GM19452 (cell line): ENCODE results near the gene MSTO1.
A peak's percentile ranks its signal among the peaks of the same experiment; 100 is the strongest.
"Not testable (repeated sequence)": the region's sequence is repeated elsewhere in the genome, so short reads cannot be mapped to it uniquely, and the experiment has no call there.

Experiments used
- ATAC-seq: cut with Tn5 transposase; IDR thresholded peaks from one replicate; pipeline ENCODE4 v1.9.1; 2021; ENCODE audit not compliant: unreplicated experiment

The MSTO1 gene

DNA sequence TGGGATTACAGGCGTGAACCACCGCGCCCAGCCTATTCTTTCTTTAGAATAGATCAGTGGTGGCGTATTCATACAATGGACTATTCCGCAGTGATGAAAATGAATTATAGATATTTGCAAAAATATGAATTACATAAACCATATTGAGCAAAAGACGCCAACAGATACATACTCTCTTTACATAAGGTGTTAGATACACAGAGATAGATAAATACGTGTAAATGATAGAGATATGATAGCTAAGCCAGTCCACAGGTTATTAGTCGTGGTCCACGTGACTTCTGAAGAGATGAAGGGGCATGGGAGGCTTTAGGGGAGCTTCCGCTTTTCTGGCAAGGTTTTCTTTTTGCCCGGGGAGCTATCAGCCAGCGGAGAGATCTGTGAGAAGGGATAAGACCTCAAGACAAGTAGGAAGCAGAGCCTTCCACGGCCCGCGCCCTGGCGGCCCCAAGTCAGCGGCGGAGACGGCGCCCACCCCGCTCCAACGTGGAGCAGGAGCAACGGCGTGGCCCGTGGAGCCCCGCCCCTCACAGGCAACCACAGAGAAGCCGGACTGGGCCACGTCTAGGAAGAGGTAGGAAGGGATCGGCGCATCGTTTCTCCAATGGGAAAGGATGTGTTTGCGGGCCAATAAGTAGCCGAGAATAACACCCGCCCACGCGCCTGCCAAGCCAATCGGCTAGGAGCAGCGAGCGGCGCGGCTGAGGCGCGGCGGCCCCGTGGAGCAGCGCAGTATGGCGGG lies at the start of gene MSTO1:
Gene MSTO1 (plus strand): TSS at position 704 of the 742 bp plus-strand sequence. CDS start 31 bp downstream, at position 735.
- peak; percentile 91 for ATAC-seq

DNA sequence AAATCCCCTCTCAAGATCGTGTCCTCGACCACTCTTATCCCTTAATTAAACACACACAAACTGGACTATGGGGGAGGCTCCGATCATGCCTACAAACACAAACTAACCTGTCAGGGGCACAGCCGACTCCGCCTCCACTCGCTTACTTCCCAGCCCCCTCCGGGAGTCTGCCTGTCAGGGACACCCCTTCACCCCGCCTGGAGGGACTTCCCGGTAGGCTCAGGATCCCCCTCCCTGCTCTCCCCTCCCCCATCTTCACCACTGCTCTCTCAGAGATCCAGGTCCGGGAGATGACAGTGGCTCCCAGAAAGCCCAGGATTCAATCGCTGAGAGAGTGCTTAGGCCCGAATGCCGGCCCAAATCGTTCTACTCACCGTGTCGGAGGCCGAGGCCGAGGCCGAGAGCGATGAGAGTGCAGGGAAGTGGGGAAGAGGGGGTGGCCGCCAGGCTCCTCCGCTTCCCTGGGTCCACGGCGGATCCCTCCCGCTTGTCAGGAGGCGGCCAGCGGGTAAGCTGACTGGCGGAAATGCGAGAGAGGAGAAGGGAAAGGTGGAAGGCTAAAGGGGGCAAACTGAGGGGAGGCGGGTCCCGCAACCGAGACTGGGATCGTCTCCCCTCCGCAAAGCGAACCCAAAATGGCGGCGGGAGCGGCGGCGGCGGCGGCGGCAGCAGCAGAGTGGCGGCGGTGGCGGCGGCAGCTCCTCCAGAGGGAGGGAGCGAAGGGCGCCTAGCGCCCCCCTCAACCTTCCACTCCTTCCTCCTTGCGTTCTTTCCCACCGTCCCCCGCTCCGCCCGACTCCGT lies 48.0 kb upstream of the MSTO1 start:
- peak; percentile 27 for ATAC-seq

DNA sequence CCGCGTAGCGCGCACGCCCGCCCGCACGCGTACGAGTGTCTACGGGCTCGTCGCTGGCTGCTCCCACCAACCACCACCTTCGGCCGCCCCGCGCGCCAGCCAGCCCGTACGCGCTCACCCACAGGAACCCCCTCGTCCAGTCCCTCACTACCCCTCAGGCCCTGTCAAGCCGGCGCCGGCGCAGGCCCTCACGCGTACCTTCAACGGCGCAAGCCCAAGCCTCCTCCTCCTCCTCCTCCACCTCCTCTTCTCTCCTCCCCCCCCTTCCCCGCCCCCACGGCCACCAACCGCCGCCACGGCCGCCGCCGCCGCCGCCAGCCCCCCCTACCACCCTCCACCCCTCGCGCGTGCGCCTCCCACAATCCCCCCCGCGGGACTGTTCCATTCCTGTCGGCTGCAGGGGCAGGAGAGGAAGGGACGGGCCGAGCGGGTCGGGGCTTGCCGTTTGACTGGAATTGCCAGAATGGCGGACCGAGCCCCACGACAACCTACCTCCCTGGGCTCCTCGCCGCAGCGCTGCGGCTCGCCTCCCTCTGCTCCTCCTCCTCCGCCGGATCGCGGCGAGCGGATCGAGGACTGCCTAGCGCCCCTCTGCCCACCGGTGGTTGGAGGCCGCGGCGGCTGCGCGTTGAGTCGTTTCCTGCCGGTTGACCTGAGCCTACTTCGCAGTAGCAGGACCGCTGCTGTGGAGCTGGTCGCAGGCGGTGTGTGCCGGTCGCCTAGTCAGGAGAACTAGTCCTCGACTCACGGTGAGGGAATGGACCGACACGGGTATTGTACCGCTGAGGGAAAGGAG lies 47.2 kb upstream of the MSTO1 start, which contains the start of gene ASH1L:
Gene ASH1L (minus strand): TSS at position 223 of the 796 bp plus-strand sequence. CDS start 41,284 bp downstream, outside the sequence.
- peak; percentile 73 for ATAC-seq

DNA sequence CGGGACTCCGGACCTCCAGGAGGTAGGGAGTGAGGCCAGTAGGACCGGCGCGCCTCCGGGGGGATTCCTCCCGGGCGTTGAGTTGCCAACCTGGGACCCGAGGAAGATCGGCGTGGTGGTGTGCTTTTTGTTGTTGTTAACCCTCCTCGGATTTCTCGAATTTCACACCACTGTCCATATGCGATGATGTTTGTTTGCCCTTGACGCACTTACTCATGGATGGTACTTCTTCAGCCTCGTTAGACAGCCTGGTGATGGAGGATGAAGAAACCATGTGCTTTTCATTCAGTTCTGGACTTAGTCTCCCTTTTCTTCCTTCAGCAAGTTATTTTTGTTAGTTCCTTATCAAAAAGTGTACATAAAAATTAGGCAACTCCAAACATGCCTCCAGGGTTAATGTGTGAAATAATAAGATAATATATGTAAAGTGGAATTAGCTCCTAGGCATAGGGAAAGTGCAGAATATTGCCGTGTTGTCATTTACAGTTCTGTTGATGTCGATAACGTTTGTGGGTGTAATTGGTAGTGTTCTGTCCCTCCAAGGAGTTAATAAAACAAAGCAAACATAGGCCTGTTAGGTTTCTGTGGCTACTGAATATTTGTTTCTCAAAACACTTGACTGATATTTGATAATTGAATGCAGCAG lies 46.5 kb upstream of the MSTO1 start:
- ATAC-seq, result not testable (repeated sequence)

DNA sequence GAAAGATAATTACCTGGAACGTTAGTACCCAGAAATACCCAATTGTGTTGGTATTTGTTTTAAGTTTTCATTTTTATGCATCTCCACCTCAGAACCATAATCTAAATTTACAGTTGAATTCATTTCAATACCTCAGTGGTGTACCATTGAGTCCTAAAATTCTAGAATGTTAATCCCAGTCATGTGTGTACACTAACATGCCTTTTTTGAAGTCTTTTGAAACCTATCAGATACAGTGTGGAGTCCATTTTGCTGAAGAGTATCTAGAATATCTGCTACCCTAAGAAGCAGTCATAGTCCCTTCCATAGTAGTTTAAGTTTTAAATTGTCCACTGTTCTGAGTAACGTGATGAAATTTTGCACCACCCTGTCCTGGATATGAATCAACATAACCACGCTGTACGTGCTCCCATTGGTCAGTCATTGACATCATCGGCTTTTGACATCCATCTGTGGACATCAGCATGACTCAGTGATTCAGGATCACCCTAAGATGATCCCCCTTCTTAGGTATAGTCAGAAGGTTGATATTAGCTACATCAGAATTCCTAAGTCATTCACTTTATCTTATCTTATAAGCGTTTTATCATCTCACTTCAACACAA lies 39.9 kb upstream of the MSTO1 start:
- ATAC-seq, result no peak

DNA sequence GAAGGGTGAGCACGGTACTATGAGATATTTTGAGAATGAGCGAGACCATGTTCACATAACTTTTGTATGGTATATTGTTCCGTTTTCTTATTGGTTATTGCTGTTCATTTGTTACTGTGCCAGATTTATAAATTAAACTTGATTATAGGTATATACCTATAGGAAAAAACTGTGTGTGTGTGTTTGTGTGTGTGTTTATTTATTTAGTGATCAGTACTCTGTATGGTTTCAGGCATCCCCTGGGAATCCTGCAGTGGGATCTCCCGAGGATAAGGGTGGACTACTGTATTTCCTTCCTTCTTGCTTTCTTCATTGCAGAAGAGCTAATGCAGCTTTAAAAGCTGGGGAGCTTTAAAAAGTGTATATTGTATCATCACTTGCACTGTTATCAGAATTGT lies 39.4 kb upstream of the MSTO1 start:
- ATAC-seq, result no peak

DNA sequence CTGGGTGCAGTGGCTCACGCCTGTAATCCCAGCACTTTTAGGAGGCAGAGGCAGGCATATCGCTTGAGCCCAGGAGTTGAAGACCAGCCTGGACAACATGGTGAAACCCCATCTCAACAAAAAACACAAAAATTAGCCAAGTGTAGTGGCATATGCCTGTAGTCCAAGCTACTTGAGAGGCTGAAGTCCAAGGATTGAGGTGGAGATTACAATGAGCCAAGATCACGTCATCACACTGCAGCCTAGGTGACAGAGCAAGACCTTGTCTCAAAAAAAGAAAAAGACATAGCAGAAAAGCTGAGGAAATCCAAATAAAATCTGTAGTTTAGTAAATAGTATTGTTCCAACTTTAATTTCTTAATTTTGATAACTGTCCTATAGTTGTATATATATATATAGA lies 35.9 kb upstream of the MSTO1 start:
- no peak for ATAC-seq

DNA sequence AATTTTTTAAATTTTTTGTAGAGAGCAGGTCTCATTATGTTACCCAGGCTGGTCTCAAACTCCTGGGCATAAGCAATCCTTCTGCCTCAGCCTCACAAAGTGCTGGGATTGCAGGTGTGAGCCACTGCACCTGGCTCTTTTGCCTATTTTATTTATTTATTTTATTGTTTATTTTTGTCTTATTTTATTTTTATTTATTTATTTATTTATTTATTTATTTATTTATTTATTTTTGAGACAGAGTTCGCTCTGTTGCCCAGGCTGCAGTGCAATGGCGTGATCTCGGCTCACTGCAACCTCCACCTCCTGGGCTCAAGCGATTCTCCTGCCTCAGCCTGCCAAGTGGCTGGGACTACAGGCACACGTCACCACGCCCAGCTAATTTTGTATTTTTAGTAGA lies 34.4 kb upstream of the MSTO1 start:
- ATAC-seq, result not testable (repeated sequence)

DNA sequence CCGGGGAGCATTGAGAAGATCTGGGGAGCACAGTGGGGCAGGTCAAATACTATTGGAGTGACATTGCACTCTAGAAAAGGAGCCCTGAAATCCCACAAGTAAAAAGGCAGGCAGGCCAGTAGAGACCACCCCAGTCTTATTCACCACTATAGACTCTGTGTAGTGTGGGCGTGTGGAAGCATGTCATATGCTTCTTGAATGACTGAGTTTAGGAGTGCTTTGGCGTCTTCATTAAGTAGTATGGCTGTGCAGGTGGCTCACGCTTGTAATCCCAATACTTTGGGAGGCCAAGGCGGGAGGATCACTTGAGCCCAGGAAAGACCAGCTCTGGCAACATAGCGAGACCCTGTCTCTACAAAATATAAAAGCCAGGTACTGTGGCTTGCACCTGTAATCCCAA lies 26.2 kb upstream of the MSTO1 start:
- not testable (repeated sequence) for ATAC-seq

DNA sequence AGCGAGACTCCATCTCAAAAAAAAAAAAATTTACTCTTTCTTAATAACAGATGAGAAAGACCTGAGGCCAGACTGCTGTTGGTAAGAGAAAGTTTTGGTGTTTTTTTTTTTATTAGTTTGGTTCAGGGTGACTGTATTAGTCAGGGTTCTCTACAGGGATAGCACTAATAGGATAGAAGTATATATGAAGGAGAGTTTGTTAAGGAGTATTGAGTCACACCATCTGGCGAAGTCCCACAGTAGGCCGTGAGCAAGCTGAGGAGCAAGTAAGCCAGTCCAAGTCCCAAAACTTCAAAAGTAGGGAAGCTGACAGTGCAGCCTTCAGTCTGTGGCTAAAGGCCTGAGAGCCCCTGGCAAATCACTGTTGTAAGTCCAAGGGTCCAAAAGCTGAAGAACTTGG lies 20.7 kb upstream of the MSTO1 start:
- not testable (repeated sequence) for ATAC-seq

DNA sequence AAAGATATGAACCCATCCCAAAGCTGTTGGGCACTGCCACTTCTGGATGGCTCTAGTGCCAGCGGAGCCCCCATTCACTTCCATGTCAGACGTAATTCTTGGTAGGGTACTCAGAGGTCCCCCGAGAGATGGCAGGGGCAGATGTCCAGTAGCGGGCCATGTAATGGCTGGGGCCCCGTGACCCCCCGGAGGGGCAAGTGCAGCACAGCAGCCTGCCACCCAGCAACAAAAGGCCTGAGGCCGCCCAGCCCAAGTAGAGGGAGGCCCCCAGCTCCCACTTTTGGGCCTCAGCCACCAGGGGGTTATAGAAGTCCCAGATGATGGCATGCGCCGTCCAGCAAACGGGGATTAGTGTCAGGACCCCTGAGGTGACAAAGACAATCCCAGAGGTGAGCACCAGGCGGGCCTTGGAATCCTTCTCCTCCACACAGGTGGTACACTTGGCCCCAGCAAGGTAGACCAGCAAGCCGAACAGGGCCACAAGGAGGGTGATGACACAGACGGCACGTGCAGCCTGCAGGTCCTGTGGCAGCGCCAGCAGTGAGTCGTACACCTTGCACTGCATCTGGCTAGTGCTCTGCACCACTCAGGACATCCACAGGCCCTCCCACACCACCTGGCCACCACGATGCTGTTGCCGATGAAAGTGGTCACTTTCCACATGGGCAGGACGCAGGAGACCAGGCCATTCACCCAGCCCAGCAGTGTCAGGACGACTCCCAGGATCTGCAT lies 19.3 kb upstream of the MSTO1 start:
- ATAC-seq, result not testable (repeated sequence)

DNA sequence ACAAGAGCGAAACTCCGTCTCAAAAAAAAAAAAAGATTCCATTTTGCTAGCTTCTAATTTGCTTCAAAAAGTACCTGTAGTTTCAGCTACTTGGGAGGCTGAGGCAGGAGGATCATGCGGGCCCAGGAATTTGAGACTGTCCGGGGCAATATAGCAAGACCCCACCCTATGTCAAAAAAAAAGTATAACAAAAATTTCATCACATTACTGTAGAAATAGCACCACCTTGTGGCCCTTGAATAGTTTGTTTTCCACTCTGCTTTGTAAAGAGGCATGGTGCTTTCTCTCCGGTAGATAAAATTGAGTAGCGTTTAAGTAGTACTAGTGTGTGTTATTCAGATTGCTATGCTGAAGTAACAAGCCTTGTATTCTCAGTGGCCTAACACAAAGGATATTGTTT lies 18.2 kb upstream of the MSTO1 start:
- ATAC-seq, result no peak

DNA sequence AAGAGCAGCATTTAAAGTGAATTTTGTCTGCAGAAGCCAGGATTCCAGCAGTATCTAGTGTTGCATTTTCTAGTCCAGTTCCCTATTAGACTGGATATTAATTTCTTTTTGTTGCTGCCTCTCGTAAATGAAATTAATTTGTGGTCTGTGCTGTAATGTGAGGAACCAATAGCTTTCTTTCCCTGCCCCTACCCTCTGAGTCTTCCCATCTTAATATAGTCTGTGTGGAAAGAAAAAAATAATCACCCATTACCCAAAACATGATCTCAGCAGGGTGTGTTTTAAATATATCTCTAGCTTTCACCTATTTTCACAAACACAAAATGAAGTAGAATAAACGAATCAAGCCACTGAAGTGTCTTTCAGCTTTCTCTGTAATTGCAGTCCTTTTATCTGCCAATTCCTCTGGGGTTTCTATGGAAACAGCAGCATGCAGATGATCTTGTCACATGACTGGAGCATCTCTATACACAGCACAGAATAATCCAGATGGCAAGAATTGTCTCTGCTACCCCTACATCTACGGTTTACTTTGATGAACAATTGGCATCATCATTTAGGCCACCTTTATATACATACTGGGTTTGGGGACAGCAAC lies 14.0 kb upstream of the MSTO1 start:
- ATAC-seq, result not testable (repeated sequence)

DNA sequence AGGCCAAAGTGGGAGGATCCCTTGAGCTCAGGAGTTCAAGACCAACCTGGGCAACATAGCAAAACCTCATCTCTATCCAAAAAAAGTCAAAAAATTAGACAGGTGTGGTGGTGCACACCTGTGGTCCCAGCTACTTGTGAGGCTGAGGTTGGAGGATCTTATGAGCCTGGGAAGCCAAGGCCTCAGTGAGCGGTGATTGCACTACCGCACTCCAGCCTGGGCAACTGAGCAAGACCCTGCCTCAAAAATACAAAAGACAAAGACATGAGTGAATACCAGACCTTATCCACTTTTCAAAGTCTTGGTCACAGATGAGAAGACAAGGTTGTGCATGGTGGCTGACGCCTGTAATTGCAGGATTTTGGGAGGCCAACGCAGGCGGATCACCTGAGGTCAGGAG lies 13.2 kb upstream of the MSTO1 start:
- no peak for ATAC-seq

DNA sequence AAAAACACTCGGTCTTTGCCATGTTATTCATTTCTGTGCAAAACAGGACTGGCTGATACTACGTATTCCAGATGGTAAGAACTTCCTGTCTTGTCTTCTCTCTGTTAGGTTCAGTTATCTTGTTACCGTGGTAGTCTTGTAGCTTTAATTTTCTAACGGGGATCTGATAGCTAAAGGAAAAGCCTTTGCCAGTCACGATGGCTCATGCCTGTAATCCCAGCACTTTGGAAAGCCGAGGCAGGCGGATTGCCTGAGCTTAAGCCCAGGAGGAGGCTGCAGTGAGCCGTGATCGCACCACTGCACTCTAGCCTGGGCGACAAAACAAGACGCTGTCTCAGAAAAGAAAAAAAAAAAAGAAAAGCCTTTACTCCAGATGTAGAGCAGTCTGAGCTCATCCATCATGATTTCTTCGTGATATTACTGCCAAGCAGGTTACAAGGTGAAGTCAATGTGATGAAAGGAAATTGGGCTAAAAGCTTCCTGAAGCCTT lies 11.1 kb upstream of the MSTO1 start:
- no peak for ATAC-seq

DNA sequence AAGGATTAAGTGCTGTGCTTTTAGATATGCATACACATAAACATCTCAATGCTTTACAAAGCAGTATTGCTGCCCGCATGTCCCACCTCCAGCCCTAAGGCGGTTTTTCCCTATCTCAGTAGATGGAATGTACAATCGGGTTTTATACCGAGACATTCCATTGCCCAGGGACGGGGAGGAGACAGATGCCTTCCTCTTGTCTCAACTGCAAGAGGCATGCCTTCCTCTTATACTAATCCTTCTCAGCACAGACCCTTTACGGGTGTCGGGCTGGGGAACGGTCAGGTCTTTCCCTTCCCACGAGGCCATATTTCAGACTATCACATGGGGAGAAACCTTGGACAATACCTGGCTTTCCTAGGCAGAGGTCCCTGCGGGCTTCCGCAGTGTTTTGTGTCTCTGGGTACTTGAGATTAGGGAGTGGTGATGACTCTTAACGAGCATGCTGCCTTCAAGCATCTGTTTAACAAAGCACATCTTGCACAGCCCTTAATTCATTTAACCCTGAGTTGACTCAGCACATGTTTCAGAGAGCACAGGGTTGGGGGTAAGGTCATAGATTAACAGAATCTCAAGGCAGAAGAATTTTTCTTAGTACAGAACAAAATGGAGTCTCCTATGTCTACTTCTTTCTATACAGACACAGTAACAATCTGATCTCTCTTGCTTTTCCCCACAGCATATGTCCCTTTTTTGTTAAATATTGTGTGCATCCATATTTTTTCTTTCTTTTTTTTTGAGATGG lies 10.0 kb upstream of the MSTO1 start:
- not testable (repeated sequence) for ATAC-seq

DNA sequence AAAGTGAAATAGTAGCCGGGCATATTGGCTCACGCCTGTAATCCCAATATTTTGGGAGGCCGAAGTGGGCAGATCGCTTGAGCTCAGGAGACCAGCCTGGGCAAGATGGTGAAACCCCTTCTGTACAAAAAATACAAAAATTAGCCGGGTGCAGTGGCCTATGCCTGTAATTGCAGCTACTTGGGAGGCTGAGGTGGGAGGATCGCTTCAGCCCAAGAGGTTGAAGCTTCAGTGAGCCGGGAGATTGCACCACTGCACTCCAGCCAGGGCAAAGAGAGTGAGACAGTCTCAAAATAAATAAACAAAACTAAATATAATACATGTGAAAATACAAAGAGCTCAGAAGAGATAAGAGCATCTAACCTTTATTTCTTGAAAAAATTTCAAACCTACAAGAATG lies 2.3 kb upstream of the MSTO1 start:
- no peak for ATAC-seq

DNA sequence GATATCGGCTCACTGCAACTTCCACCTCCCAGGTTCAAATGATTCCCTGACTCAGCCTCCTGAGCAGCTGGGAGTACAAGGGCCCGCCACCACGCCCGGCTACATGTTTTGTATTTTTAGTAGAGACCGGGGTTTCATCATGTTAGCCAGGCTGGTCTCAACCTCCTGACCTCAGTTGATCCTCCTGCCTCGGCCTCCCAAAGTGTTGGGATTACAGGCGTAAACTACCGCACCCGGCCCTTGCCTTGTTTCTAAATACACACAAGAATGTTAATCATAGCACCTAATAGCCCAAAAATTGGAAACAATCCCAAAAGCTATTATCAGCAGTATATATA lies 1.2 kb upstream of the MSTO1 start:
- no peak for ATAC-seq

DNA sequence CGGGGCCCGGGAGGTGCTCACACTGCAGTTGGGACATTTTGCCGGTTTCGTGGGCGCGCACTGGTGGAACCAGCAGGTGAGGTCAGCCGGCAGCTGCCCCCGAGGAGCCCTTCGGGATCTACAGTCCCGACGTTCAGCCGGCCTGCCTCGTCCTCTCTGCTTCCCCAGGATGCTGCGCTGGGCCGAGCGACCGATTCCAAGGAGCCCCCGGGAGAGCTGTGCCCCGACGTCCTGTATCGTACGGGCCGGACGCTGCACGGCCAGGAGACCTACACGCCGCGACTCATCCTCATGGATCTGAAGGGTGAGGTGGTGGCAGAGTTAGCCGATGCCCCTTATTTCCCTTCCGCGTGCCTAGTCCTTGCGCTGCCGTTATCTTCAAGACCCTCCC lies 234 bp downstream of the MSTO1 start:
- ATAC-seq, result not testable (repeated sequence)
